ENCODE measurements around the gene VAPB. TPM values are rescaled to one million over a fixed set of nuclear protein-coding genes. Genes with fewer than 3 reads are reported as not detected.

The VAPB gene
- total RNA-seq, 1 donor from 2014 or later, result 61.5 TPM

GRCh38 chr20:58478141-58478805 lies 89.2 kb downstream of the VAPB start:
- FAIRE-seq (no peak), DNase-seq (ENCODE audit: low read depth) (no peak)
- Mint-ChIP-seq H3K9me3 (ENCODE audit: unreplicated experiment) (peaks cover 41% of the 10 kb centered on the region), H3K27me3 (ENCODE audit: low read depth, unreplicated experiment) (peaks cover 1% of the 10 kb centered on the region), H3K36me3 (ENCODE audit: low read depth, unreplicated experiment) (peaks cover 47% of the 10 kb centered on the region), H3K27ac (ENCODE audit: unreplicated experiment) (no peak overlapping the region), H3K4me1 (ENCODE audit: low read depth, unreplicated experiment) (no peaks in the 10 kb centered on the region), H3K4me3 (ENCODE audit: unreplicated experiment) (no peak overlapping the region)
- Histone ChIP-seq H3K36me3 (ENCODE audit: insufficient read depth, low read length) (no peaks in the 10 kb centered on the region), H2AFZ (ENCODE audit: low read depth, low read length) (no peak overlapping the region), H3K4me2 (ENCODE audit: low read length) (no peak overlapping the region), H4K20me1 (ENCODE audit: insufficient read depth, low read length) (no peaks in the 10 kb centered on the region), H3K4me1 (ENCODE audit: insufficient read depth, low read length) (no peaks in the 10 kb centered on the region), H3K9ac (ENCODE audit: low read length) (no peak overlapping the region), H3K79me2 (ENCODE audit: insufficient read depth, low read length) (no peaks in the 10 kb centered on the region), H3K27ac (ENCODE audit: low read depth, low read length) (no peak overlapping the region), H3K9me3 (ENCODE audit: insufficient read depth, low read depth, low read length) (peaks cover 10% of the 10 kb centered on the region), H3K4me3 (ENCODE audit: insufficient read depth, low read depth, low read length) (no peak overlapping the region), H3K27me3 (ENCODE audit: insufficient read depth, low read length) (no peaks in the 10 kb centered on the region)
- no peak for TF ChIP-seq CTCF (IDR thresholded peaks at IDR 0.05; ENCODE audit: insufficient read depth, low read depth, low read length)

GRCh38 chr20:58479726-58480440 lies 90.9 kb downstream of the VAPB start:
- Mint-ChIP-seq H3K4me1 (ENCODE audit: low read depth, unreplicated experiment) (no peaks in the 10 kb centered on the region), H3K9me3 (ENCODE audit: unreplicated experiment) (peaks cover 48% of the 10 kb centered on the region), H3K36me3 (ENCODE audit: low read depth, unreplicated experiment) (peaks cover 51% of the 10 kb centered on the region), H3K27me3 (ENCODE audit: low read depth, unreplicated experiment) (no peaks in the 10 kb centered on the region), H3K4me3 (ENCODE audit: unreplicated experiment) (no peak overlapping the region), H3K27ac (ENCODE audit: unreplicated experiment) (no peak overlapping the region)
- no peak for TF ChIP-seq CTCF (IDR thresholded peaks at IDR 0.05; ENCODE audit: insufficient read depth, low read depth, low read length)
- TF ChIP-seq EZH2 (IDR thresholded peaks at IDR 0.05; ENCODE audit: insufficient read depth, low read length), result no peak
- FAIRE-seq (no peak), DNase-seq (ENCODE audit: low read depth) (no peak)
- H3K79me2 ChIP-seq (ENCODE audit: insufficient read depth, low read length), result no peaks in the 10 kb centered on the region
- no peak overlapping the region for H3K4me3 ChIP-seq (ENCODE audit: insufficient read depth, low read depth, low read length)
- H3K27me3 ChIP-seq (ENCODE audit: insufficient read depth, low read length), result no peaks in the 10 kb centered on the region
- H3K9ac ChIP-seq (ENCODE audit: low read length), result no peak overlapping the region
- H2AFZ ChIP-seq (ENCODE audit: low read depth, low read length), result no peak overlapping the region
- H3K9me3 ChIP-seq (ENCODE audit: insufficient read depth, low read depth, low read length), result peaks cover 10% of the 10 kb centered on the region
- H3K36me3 ChIP-seq (ENCODE audit: insufficient read depth, low read length), result no peaks in the 10 kb centered on the region
- no peak overlapping the region for H3K4me2 ChIP-seq (ENCODE audit: low read length)
- H3K4me1 ChIP-seq (ENCODE audit: insufficient read depth, low read length), result no peaks in the 10 kb centered on the region
- no peaks in the 10 kb centered on the region for H4K20me1 ChIP-seq (ENCODE audit: insufficient read depth, low read length)
- no peak overlapping the region for H3K27ac ChIP-seq (ENCODE audit: low read depth, low read length)
